Thyroid gland (tissue), 4 donors: ENCODE data around the gene CMC1.

Experiments used
- CTCF ChIP-seq, 6 experiments: fragments of 200-600 bp in 3 of 6; fragments of 450-650 bp in 3 of 6; sonication (generic) in 3 of 6; IDR thresholded peaks; one replicate each; pipeline ENCODE4 v1.5.1; 2016 to 2019; ENCODE audit warnings: antibody characterized with exemption in 6 of 6, mild to moderate bottlenecking in 2 of 6, inconsistent platforms in 1 of 6, moderate library complexity in 1 of 6
- POLR2A ChIP-seq, 2 donors: fragments of 450-650 bp; IDR thresholded peaks; one replicate each; pipeline ENCODE4 v1.6.1; 2017; ENCODE audit warnings: antibody characterized with exemption in 2 of 2, mild to moderate bottlenecking in 2 of 2, moderate library complexity in 1 of 2

- TF ChIP-seq CTCF (IDR thresholded peaks at IDR 0.05) (no peak), POLR2A (IDR thresholded peaks at IDR 0.05) (no peak)
These were observed 49.5 kb downstream of the CMC1 start for GRCh38 chr3:28290863-28291300.
